GM18519 (cell line): ENCODE measurements around the gene TMEM45A.
"Not testable (repeated sequence)": the region's sequence is repeated elsewhere in the genome, so short reads cannot be mapped to it uniquely, and the experiment has no call there.

Experiments
- ATAC-seq: cut with Tn5 transposase; IDR thresholded peaks from one replicate; pipeline ENCODE4 v1.9.1; 2021; ENCODE audit warnings: mild to moderate bottlenecking, moderate library complexity; ENCODE audit not compliant: unreplicated experiment, low FRiP score

Gene TMEM45A

GRCh38 chr3:100527347-100527735 is 34.9 kb downstream of the TMEM45A start:
- no peak for ATAC-seq

- no peak for ATAC-seq
These were observed 38.7 kb downstream of the TMEM45A start for GRCh38 chr3:100531093-100531492.

- ATAC-seq: no peak
These were observed 40.0 kb downstream of the TMEM45A start for GRCh38 chr3:100532411-100532810.

GRCh38 chr3:100533176-100533575 is 40.8 kb downstream of the TMEM45A start:
- no peak for ATAC-seq

- no peak for ATAC-seq
These were observed 43.2 kb downstream of the TMEM45A start for GRCh38 chr3:100535610-100535943.

- no peak for ATAC-seq
These were observed 43.7 kb downstream of the TMEM45A start for GRCh38 chr3:100536093-100536492.

- ATAC-seq: no peak
These were observed 45.4 kb downstream of the TMEM45A start for GRCh38 chr3:100537646-100538338.

- no peak for ATAC-seq
These were observed 45.9 kb downstream of the TMEM45A start for GRCh38 chr3:100538339-100538706.

- no peak for ATAC-seq
These were observed 48.4 kb downstream of the TMEM45A start for GRCh38 chr3:100540791-100541334.

GRCh38 chr3:100541428-100541827 is 49.0 kb downstream of the TMEM45A start:
- ATAC-seq: not testable (repeated sequence)

GRCh38 chr3:100545371-100545770 is 53.0 kb downstream of the TMEM45A start:
- ATAC-seq: no peak

GRCh38 chr3:100546020-100546744 is 53.8 kb downstream of the TMEM45A start:
- no peak for ATAC-seq

- ATAC-seq: no peak
These were observed 55.6 kb downstream of the TMEM45A start for GRCh38 chr3:100548053-100548452.

- no peak for ATAC-seq
These were observed 61.4 kb downstream of the TMEM45A start for GRCh38 chr3:100553618-100554372.

- no peak for ATAC-seq
These were observed 61.9 kb downstream of the TMEM45A start for GRCh38 chr3:100554373-100554676.

GRCh38 chr3:100556673-100557310 is 64.4 kb downstream of the TMEM45A start:
- no peak for ATAC-seq

GRCh38 chr3:100558233-100558632 is 65.8 kb downstream of the TMEM45A start:
- no peak for ATAC-seq

GRCh38 chr3:100560426-100560825 is 68.0 kb downstream of the TMEM45A start:
- ATAC-seq: no peak

GRCh38 chr3:100561459-100562158 is 69.2 kb downstream of the TMEM45A start:
- no peak for ATAC-seq

GRCh38 chr3:100562224-100562857 is 69.9 kb downstream of the TMEM45A start:
- no peak for ATAC-seq
